HG03520 (cell line): Measurements from ENCODE around the gene CCL16.
"Not testable (repeated sequence)": the region's sequence is repeated elsewhere in the genome, so short reads cannot be mapped to it uniquely, and the experiment has no call there.

Experiments used
- ATAC-seq: cut with Tn5 transposase; IDR thresholded peaks from one replicate; pipeline ENCODE4 v1.9.1; 2021; ENCODE audit warnings: mild to moderate bottlenecking, moderate library complexity; ENCODE audit not compliant: unreplicated experiment

The CCL16 gene

DNA sequence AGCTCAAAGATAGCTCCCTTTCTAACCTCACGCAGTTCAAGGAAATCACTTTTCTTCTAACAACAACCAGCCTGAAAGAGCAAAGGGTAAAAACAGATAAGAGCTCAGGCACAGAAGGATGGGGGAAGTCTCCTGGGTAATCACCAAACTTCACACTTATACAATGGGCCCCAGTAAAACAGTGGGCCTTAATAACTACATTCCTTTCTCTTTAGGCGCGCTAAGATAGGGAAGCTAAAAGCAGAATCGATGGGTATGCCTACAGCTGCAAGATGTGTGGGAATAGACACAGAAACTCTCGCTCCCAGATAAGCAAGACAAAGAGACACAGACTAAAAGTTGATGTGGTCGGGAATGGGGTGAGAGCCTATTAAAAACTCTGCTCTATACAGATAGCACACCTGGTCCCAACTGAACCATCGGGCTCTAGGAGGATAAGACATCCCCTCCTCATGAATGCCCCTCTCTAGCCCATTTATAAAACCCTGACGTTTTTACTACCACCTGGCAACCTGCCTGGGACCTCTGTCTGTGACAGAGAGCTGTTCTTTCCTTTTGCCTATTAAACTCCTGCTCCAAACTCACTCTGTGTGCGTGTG lies 38.6 kb downstream of the CCL16 start:
- ATAC-seq = no peak

DNA sequence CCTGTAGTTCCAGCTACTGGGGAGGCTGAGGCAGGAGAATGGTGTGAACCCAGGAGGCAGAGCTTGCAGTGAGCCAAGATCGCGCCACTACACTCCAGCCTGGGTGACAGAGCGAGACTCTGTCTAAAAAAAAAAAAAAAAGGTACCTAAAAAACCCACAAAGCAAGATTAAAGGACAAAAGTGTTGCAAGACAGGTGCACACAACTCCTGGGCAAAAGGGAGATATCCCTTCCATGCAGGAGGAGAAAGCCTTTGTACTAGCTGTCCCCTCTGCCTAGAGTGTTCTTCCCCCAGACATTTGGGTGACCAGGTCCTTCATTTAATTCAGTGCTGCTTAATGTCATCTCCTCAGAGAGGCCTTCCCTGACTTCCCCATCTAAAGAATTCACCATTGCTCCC lies 42.8 kb downstream of the CCL16 start:
- not testable (repeated sequence) for ATAC-seq

DNA sequence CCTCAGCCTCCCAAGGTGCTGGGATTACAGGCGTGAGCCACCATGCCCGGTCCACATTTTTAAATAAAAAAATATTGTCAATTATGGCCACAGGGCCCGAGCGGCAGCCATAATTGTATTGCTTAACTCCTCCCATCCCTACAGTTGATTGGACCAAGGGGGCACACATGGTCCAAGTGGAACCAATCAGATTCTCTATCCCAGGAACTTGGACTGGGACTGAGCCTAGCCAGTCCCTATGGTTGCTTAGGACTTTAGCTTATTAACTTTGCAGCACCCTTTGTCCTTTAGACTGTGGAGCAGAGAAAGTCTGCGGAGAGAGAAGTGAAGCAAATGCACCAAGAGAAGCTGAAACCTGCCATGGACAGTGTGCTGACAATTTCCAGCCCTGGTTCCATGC lies 45.2 kb downstream of the CCL16 start:
- no peak for ATAC-seq

DNA sequence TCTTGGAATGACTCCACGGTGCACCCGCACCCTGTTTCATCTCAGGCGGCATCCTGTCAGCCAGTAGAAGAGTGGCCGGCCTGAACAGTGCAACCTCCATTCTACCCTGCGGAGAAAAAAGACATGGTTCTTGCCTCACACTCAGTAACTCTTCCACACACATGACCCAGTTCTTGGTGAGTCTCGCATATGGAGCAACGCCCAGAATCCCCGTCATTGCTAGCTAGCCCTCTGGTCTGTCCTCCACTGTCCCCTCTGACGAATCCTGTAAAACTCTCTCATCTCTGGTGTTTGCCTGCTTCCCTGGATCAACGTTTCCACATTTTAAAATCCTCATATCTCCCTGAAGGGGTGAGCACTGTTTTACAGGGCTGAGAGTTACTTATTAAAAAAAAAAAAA lies 46.5 kb downstream of the CCL16 start:
- no peak for ATAC-seq

DNA sequence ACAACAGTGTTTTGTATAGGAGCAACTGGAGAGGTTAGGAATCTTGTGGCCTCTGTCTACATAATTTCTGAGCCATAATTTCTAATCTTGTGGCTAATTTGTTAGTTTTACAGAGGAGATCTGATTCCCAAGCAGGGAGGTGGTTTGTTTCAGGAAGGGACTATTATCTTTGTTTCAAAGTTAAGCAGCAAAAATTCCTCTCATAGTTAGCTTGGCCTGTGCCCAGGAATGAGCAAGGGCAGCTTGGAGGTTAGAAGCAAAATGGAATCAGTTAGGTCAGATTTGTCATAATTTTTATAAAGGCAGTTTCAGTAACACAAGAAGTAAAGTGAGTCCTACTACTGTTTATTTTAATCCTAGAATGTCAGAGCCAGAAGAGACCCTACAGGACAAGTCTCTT lies 48.7 kb downstream of the CCL16 start:
- no peak for ATAC-seq

DNA sequence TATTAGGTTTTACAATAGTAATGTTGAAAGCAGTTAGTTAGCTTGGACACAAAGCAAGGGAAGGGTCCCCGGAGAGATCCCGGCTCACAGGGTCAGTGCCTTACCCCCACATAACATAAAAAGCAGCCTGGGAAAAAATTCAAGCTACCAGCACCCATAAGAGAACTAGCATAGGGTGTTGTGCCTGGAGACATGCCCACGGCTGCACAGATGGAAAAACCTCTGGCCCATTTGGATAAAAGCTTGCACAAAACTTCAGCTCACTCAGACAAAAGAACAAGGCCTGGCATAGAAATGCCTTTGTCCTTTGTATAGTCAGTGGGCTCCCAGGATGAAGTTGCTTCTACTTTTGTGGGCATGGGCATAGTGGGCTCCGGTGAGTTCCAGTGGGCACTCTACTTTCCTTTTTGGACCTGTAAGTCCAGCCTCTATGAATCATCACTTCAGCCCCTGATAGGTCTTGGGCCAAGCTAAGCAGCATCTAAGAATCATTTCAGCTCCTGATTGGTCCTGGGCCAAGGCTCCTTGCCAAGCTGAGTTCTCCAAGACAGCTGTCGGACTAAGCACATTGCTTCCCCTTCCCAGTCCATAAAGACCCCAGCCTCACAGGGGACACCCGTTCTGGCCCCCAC lies 49.4 kb downstream of the CCL16 start:
- ATAC-seq = no peak

DNA sequence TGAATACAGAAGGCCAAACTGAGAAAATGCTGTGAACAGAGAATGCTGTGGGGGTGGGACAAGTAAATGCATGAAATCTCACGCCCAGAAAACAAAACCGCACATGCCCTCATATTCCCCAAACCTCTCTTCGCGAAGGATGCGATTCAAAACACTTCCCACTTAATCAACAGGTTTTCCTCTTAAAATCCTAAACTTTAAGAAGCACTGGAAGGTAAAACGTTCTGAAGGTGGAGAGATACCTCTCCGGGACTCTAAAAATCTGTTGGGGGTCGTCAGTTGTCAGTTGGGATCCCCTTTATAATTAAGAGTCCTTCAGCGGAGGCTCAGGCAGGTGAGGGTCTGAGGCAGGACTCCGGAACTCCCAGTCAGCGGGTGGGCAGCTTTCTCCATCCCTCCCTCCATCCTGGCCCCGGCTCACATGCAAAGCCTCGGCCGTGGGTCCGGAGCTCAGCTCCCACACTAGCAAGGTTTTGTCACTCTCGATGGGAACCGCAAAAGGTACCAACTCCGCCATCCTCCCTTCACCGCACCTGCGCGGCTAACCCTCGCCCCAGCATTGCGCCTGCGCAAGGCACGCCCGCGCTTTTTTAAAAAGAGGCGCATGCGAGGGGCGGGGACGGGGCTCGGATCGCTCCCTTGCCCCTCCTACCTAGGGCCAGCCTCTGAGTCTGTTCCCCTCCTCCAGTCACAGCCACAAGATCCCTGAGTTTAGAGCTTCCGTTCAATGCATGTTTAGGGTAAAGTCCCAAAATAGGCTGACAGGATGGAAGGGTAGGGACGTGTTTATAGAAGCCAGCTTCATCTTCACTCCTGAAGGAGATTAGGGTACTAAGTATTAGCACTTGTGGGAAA lies 50.9 kb downstream of the CCL16 start, which contains the start of gene RDM1:
Gene RDM1 (minus strand): TSS at position 563 of the 855 bp plus-strand sequence. CDS start 46 bp downstream, at position 517.
- ATAC-seq = peak; percentile 68

DNA sequence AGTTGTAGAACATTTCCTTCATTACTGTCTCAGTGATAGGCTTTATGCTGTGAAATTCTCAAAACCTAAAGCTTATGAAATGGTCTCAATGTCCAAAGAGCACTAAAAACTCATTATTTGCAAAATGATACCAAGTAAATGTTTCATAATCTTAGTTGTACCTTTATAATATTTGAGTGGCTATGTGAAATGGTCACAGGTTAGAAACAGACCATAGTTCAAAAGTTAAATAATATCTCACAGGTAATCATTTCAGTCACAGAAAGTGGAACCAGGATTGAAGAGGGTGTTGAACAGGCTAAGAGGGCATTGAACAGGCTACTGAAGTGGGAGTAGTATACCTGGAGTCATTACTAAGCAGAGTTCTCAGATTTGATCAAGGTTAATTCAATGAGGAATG lies 53.6 kb downstream of the CCL16 start:
- no peak for ATAC-seq
